ENCODE measurements around the gene JMJD7.

JMJD7 gene

DNA sequence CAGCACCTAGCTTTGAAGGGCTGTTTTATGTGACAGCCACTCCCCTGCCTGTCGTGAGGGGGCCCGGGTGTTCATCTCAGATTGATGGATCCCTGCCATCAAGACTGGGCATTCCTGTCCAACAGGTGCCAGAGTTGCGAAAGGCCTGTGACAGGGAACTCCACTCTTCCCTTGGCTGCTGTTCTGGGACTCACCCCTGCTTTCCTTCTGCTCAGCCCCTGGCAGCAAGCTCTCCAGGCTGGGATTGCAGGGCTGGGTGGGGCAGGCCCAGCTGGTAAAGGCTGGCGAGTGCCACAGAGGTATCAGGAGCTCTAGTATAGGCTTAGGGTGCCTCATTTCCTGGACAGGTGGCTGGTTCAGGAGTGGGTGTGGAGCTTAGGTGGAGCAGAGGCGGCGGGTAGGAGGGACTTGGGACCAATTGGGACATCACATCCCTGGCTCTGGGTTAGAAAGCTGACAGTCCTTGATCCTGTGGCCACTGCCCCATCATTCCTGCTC lies 10.6 kb downstream of the JMJD7 start, which contains the start of gene PLA2G4B:
Gene PLA2G4B, plus strand, starts transcription at position 448 of the 498 bp plus-strand sequence. CDS start 67 bp downstream, outside the sequence.
- TF ChIP-seq, protein P1, sequence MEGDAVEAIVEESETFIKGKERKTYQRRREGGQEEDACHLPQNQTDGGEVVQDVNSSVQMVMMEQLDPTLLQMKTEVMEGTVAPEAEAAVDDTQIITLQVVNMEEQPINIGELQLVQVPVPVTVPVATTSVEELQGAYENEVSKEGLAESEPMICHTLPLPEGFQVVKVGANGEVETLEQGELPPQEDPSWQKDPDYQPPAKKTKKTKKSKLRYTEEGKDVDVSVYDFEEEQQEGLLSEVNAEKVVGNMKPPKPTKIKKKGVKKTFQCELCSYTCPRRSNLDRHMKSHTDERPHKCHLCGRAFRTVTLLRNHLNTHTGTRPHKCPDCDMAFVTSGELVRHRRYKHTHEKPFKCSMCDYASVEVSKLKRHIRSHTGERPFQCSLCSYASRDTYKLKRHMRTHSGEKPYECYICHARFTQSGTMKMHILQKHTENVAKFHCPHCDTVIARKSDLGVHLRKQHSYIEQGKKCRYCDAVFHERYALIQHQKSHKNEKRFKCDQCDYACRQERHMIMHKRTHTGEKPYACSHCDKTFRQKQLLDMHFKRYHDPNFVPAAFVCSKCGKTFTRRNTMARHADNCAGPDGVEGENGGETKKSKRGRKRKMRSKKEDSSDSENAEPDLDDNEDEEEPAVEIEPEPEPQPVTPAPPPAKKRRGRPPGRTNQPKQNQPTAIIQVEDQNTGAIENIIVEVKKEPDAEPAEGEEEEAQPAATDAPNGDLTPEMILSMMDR (conservative IDR thresholded peaks at IDR 0.05; ENCODE audit: low read depth): no peak
- peak within 1 kb of the TSS; percentile 93 for H3K27ac ChIP-seq
- POLR2A ChIA-PET (ENCODE audit: low non-redundant PET): interaction anchor here (1.3 to 2.2 kb wide), 2 partner anchors 13 to 134 kb away, joined by 3 to 5 read pairs; partner anchors contain the start of gene EHD4
- CTCF ChIA-PET: interaction anchor here (0.5 kb wide), 1 partner anchor 152 kb away, joined by 4 read pairs; no protein-coding TSS in a partner anchor
- DNase-seq (ENCODE audit: low spot score): peak; percentile 61

DNA sequence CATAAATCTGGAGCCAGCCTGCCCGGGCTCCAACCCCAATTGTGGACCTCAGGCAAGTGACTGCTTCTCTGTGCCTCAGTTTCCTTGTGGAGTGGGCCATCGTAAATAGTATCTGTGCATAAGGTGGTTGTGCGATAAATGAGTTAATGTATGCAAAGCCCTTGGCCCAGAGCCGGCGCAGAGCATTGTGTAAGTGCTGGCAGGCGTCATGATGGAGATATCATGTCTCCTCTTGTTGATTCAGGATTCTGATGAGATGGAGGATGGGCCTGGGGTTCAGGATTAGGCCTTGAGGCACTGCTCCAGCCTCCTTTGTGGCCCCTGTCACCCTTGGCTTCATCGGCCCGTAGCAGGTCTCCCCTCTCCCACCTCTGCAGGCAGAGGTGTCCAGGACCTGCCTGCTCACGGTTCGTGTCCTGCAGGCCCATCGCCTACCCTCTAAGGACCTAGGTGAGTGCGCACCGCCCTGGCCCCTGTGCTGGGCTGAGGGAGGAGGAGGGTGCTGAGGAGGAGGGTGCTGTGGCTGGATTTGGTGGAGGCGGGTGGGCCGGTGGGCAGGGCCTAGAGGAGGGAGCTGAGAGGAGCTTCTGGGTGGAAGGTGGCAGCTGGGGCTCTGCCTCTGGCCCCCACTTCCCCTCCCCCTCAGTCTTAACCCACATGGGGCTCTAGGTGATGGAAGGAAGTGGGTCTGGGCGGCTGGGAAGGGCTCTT lies 12.0 kb downstream of the JMJD7 start:
- TF ChIP-seq, protein P1 (conservative IDR thresholded peaks at IDR 0.05; ENCODE audit: low read depth): no peak
- ChIA-PET CTCF (no interaction called here), POLR2A (ENCODE audit: low non-redundant PET) (interaction anchor here (1.3 kb wide), 1 partner anchor 133 kb away, joined by 3 read pairs; the partner anchor contains the start of gene EHD4)
- peak overlapping the region; percentile 93 for H3K27ac ChIP-seq
- DNase-seq (ENCODE audit: low spot score): no peak

DNA sequence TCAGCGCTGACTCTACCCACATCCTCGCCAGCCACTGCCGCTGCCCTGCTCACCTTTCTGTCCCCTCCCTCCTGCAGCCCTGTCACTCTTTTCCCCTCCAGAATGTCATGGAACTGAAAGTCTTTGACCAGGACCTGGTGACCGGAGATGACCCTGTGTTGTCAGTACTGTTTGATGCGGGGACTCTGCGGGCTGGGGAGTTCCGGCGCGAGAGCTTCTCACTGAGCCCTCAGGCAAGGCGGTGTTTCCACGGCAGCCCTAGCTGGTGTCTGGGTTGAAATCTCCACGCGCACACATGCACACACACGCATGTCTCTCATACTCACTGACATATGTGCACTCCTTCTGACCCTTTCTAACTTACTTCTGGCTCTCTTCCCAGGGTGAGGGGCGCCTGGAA lies 12.8 kb downstream of the JMJD7 start:
- peak overlapping the region; percentile 93 for H3K27ac ChIP-seq
- TF ChIP-seq, protein P1 (conservative IDR thresholded peaks at IDR 0.05; ENCODE audit: low read depth): no peak
- CTCF ChIA-PET: no interaction called here
- POLR2A ChIA-PET (ENCODE audit: low non-redundant PET): no interaction called here
- DNase-seq (ENCODE audit: low spot score): no peak

GRCh38 chr15:41841131-41841530 lies 13.2 kb downstream of the JMJD7 start:
- ChIA-PET POLR2A (ENCODE audit: low non-redundant PET) (no interaction called here), CTCF (no interaction called here)
- peak overlapping the region; percentile 93 for H3K27ac ChIP-seq
- DNase-seq (ENCODE audit: low spot score): no peak
- TF ChIP-seq, protein P1 (conservative IDR thresholded peaks at IDR 0.05; ENCODE audit: low read depth): no peak

DNA sequence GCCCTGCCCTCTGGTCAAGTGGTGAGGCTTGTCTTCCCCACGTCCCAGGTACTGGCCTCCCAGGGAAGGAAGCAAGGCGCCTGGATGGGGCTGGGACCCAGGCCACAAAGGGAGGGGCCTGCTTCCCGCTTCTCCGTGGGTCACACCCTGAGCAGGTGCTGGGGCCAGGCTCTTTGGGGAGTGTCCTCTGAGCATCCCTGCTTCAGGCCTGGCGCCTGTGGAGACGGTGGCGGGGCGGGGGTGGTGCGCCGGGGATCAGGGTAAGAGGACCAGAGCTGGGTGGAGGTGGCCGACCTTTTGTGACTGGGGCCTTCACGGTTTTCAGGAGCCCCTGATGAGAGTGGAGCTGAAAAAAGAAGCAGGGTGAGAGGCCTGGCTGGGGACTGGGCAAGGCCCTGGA lies 14.3 kb downstream of the JMJD7 start:
- H3K27ac ChIP-seq: peak overlapping the region; percentile 93
- ChIA-PET POLR2A (ENCODE audit: low non-redundant PET) (no interaction called here), CTCF (no interaction called here)
- no peak for DNase-seq (ENCODE audit: low spot score)
- TF ChIP-seq, protein P1 (conservative IDR thresholded peaks at IDR 0.05; ENCODE audit: low read depth): no peak

DNA sequence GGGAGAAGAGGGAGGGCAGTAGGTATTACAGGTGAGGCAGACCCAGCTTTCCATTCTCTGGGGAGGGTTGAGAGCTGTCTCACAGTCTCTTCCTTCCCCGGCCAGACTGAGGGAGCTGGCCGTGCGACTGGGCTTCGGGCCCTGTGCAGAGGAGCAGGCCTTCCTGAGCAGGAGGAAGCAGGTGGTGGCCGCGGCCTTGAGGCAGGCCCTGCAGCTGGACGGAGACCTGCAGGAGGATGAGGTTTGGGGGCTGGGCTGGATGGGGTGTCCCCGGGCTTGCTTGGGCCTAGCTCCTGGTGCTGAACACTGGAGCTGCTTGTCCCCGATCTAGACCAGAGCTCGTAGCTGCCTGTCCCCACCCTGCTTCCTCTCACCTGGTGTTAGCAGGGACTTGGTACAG lies 15.7 kb downstream of the JMJD7 start:
- H3K27ac ChIP-seq: peak overlapping the region; percentile 84
- ChIA-PET POLR2A (ENCODE audit: low non-redundant PET) (no interaction called here), CTCF (no interaction called here)
- TF ChIP-seq, protein P1 (conservative IDR thresholded peaks at IDR 0.05; ENCODE audit: low read depth): no peak
- DNase-seq (ENCODE audit: low spot score): no peak
